G401 (cell line): ENCODE results near the gene IQCK. TPM values are rescaled to one million over a fixed set of nuclear protein-coding genes. Genes with fewer than 3 reads are reported as not detected.

Experiments used
- DNase-seq: peaks from one replicate; pipeline ENCODE4 v3.0.0-alpha.2; 2015; ENCODE audit warnings: low spot score
- in situ Hi-C: cut with HindIII; loops from 2 replicates; pipeline ENCODE4 v1.10.0; 2016; ENCODE audit warnings: low sequenced_read_pairs, mixed read lengths
- total RNA-seq: library from RNA; depleted of rRNA; stranded (reverse); fragments of >200 nt; shearing (Covaris generic); gene quantifications from 2 replicates; pipeline ENCODE4 v1.2.3, GENCODE V29; 2014

The IQCK gene
- total RNA-seq, 1 experiment from 2014 or later, result 6.6 TPM

DNA sequence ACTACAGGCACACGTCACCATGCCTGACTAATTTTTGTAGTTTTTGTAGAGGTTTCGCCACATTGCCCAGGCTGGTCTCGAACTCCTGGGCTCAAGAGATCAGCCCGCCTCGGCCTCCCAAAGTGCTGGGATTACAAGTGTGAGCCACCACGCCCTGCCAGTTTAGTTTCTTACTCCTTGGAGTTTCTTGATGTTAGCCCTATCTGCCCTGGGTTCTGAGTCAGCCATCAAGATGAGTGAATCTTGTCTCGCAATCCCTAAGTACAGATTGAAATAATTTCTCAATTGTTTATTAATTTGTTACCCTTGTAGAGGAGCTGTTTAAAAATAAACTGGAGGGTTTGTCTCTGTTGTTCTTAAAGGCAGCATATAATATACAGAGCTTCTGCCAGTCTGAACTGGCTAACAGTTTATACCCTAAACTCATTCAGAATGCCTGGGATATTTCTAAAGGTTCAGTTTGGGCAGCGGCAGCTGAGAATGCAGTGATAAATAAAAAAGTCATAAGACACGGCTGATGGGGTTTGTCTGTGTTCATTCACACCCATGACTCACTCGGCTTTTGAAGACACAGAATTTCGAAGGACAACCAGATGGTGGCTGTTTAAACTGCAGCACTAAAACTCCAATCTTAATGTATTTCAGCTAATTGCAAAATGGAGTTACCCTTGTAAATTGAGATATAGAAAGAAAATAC is 127.0 kb downstream of the IQCK start:
- DNase-seq, result no peak
- in situ Hi-C loops, result no loop called here

DNA sequence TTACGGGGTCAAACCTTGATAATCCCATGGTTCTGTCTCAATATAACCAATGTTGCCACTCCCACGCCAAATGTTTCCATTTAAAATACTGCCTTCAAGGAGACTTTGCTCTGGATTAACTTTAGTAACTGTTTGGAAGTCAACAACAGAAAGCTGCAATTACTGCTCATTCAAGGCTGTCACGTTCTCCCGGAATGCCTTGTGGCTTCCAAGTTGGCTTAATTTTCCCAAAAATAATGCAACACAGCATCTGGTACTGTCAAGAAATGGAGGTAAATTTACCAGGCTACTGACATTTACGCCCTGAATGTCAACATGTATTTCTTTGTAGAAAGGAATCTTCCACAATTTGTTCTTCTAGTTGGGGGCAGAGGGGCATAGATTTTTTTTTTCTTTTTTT is 128.4 kb downstream of the IQCK start:
- DNase-seq, result no peak
- in situ Hi-C loops, result no loop called here

DNA sequence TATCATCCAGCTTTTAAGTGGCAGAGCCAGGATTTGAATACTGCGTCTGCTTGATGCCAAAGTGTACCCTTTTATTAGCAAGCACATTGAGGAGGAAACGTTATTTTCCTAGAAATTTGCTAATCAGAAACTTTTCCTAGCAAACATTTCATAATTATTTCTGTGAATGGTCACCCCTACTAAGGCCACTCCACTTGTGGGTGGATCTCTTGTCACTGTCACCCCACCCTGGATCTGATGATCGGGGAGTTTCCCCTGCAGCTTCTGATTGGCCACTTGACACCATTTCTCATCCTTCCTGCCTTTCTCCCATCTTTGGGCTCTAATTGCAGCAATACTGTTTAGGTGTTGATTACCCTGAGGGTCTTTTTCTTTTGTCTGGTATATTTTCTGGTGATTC is 130.7 kb downstream of the IQCK start:
- no peak for DNase-seq
- in situ Hi-C loops, result no loop called here

DNA sequence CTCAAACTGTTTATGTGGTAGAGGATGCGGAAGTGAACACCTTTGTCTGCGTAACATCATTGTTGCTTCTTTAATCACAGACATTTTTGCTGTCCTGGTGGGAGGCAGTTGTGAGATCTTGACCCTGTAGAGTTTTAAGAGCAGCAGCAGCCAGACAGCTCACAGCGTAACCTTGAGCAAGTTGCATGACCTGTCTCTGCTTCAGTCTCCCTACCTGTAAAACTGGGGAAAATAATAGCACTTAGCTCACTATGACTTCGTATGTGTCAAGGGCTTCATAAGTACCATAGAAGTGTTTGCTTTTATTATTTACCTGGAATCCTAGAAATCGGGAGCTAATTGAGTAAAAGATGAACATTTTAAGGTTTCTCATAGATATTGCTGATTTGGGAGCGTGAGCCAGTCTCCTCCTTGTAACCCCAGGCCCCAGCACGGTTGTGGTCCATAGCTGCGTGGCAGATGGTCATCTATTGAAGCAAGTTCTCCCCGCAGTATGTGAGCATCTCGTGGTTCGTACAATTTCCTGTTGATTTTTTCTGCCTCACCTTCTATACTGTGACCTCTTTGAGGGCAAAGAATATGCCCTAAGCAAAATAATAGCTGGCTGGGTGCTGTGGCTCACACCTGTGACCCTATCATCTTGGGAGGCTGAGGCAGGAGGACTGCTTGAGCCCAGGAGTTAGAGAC is 132.2 kb downstream of the IQCK start:
- peak; percentile 31 for DNase-seq
- in situ Hi-C loops, result no loop called here

DNA sequence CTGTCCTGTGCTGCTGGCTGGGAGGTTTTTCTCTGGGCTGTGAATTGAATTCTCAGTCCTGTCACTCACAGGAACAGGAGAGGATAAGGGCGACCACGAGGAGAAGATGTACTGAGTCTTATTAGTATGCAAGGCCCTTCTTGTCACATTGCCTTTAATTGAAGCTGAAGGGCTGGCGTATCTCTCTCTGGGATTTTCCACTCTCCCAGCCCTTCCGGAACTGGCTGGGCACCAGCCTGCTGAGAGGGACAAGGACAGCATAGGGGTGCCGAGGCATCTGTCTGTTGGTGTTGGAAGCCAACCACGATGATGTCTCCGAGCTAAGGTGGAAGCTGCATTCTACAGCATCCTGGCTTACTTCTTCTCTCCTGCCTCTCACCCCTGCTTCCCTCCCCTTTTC is 133.4 kb downstream of the IQCK start:
- in situ Hi-C loops, result no loop called here
- peak; percentile 96 for DNase-seq

DNA sequence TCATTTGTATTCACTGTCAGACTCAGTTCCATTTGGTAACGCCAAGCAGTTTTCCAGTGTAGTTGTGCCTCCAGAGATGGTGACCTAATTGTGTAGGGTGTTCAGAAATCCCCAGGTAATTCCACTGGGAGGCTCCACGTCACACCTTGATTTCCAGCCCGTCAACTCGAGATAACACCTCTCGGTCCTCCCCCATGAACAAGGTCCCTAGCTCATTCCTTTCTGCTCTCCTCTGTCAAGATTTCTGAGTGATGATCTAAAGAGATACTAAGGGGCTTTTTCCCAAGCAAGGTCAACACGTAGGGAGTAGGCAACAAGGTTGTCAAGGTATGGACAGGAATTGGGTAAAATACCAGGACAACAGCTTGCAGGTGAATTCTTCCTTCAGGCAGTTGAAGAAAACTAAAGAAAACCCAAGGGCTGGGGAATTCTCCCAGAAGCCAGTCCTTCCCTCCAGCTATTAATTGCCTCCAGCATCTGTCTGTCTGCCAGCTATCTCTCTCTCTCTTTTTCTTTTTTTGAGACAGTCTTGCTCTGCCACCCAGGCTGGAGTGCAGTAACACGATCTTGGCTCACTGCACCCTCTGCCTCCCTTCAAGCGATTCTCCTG is 135.2 kb downstream of the IQCK start:
- DNase-seq, result no peak
- in situ Hi-C loops, result no loop called here

DNA sequence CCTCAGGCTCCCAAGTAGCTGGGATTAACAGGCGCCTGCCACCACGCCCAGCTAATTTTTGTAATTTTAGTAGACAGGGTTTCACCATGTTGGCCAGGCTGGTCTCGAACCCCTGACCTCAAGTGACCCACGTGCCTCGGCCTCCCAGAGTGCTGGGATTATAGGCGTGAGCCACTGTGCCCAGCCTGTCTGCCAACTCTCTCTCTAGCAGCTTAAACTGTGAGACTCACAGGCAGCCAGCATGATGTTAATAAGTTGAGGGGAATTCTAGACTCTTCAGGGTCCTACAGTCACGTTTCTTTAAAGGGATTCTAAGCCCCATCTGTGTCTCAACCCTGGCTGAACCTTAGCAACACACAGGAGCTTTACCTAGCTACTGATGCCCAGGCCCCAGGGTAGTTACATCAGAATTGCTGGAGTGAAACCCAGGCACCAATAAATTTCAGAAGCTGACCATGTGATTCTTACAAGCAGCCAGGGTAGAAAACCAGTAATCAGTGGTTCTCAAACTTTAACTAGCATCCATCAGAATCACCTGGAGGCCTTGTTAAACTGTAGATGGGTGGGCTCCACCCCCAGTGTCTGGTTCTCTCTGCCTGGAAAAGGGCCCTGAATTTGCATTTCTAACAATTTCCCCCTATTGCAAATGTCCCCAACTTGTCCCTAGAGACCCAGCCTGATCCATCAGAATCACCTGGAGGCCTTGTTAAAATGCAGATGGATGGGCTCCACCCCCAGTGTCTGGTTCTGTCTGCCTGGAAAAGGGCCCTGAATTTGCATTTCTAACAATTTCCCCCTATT is 135.9 kb downstream of the IQCK start:
- peak; percentile 35 for DNase-seq
- in situ Hi-C loops, result no loop called here

DNA sequence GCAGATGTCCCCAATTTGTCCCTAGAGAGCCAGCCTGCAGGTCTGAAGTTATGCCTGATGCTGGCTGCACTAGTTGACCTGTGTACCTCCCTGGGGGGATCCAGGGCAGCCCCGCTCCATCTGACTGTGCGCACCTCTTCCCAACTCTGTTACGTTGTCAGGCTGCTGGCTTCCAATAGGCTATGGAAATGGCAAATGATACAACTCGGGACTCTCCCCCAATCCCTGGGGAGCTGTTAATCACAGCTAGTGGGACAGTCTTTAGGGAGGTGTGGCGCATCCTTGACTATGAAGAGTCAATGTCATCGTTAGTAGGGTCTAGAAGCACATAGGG is 136.4 kb downstream of the IQCK start:
- DNase-seq, result no peak
- in situ Hi-C loops, result no loop called here

DNA sequence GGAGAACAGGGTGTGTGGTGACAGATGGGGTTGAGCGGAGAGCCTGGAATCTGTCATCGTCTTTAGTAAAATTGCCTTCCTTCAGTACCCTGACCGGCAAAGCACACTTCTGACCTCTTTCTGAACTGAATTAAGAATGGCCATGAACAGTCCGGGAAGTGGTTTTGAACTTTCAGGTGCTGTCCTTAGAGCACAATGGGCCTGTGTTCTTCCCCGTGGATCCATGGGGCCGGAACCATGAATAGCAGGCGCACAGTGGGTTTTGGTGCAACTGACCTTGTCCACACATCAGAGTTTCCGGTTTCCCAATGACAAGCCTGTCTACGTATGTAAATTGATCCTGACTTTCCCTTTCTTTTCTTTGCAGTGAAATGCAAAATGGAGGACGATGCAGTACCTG is 138.0 kb downstream of the IQCK start:
- DNase-seq, result no peak
- in situ Hi-C loops, result no loop called here

DNA sequence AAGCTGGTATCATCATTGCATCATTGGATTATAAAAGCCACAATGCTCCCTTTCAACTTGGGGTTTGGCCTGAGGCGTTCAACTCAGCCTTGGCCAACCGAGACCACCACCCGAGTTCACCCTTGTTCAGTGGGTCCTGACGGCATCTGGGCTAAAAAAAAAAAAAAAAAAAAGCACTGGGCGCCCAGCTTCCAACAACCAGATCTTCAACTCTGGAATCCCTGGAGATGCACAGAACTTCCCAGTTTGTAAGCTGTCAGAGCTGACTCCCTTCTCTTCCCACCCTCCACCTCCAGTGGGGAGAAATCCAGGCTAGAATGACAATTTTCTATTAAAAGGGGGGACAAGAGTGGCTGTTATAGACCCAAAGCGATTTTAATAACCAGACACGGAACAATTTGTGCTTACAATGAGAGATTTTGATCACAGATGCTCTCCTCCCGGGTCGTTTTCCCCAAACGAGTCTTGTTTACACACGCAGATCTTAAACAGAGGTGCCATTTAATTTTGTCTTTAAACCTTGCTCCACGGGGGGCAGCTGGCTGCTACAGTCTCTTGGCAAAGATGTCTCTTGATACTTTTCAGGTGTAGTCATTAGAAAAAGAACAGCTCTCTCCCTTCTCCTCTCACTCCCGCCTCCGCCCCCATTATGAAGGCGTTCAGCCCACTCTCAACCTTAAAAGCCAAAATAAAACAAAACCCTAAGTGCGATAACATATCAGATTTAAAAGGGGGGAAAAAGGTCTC is 139.7 kb downstream of the IQCK start:
- no peak for DNase-seq
- in situ Hi-C loops, result no loop called here

DNA sequence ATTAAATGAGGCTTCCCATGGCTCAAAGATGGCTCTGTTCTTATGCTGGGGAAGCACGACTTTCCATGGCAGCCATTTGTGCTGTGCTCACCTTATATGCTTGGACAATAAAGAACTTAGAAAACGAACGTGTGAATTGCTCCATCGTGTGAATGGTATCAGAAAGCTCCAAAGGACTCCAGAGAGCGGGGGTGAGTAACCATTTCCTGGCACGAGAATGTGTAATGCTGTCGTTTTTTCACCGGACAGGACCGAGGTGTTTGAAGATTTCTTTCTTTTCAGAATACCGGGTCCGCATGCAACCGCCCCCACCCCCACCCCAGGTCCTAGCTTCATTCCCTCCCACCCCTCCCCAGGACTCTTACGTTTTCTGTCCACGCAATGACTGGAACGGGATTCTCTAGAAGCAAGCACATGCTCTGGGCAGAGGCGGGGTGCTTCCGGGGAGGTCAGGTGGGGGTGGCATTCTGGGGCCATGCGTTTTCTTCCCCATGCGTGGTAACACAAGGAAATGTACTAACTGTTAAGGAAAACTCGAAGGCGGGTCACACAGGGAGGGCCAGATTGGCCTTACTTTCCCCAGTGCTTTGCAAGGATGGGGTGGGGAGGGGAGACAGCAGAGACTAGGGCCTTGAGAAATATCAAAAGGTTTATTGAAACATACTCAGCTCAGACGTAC is 140.4 kb downstream of the IQCK start:
- in situ Hi-C loops, result no loop called here

DNA sequence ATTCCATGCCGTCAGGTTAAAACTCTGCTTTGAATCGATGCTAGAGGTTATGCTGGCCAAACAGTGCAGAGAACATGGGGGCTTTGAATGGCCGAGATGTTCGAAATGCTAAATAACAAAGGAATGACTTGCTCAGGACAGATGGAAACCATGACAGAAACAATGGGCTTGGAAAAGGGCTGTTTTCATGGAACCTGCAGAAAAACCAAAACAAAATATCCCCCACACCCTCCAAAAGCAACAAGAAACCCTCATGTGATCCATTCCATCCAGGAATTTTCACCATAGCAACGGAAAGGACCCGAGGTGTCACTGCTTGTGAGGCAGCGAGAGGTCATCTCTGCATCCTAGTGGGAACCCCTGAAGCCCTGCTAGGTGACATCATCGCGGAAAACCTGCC is 141.1 kb downstream of the IQCK start:
- no peak for DNase-seq
- in situ Hi-C loops, result no loop called here

More for the DNA sequence above, 140.4 kb downstream of the IQCK start:
- no peak for DNase-seq

DNA sequence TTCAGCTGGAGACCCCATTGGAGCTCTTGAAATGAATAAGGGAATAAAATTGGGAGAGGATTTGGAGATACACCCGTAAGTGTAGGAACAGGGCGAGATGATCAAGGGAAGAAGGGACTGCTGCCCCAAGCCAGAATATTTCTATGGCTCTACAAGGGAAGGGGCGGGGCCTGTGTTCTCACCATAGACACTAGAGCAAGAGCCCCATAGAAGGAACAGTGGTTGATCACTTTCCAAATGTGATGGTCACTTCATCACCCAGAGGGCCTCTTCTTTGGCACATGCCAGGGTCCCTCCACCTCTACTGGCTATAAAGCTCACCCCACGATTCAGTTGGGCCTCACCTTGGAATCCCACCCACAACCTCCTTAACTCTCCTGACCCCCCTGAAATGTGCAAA is 141.5 kb downstream of the IQCK start:
- peak; percentile 38 for DNase-seq
- in situ Hi-C loops, result no loop called here

DNA sequence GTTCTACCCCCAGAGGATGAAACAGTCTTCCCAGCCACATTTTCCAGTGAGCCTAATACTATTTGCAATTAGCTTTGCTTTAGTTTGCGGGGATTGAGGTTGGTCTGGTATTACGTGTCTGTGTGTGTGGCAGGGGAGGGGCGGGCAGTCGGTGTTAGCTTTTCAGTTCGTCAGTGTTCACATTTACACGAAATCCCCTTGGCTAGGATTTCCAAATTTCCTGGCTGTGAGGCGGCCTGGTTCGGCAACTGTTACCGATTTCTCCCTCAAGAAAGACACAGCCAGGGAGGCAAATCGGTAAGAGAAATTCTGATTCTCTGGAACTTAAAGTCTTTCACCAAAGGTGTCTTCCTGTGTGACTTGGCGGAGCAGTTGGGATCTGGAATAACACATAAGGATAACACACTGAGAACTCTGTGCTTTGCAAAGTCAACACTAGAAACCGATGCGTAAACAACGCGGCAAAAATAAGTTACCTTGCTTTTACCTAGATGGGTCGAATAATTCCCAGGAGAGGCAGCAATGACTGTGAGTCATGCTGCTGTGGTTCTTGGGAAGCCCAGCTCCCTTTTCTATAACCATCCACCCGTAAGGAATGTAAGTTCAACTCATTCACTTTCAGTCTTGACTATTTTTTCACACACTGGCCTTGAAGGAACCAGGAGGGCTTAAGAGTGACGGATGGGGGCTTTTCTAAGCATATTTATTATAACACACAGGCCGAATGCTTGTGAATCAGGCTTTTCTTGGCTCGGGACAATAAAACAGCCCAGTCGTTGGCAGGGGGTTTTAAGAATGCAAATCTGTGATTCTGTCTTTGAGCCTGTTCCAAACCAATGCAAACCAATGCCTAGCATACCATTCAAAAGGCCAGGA is 142.3 kb downstream of the IQCK start:
- in situ Hi-C loops, result no loop called here
- DNase-seq, result peak; percentile 66

DNA sequence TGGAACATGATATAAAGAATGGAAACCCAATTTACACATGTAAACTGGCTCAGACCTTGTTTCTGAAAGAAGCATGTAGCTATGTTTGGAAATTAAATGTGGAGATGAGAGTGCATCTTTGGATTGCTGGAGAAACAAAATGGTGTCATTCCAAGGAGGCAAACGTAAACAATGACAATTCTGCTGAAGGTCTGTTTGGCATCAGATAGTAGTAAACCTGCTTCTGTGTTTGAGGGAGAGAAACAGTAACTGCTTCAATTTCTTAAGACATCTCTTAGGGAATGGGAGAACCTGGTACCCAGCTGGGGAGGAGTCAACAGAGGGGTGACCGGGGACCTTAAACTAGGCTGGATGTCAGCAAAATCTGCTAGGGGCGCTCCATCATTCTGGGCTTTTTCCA is 143.1 kb downstream of the IQCK start:
- in situ Hi-C loops, result no loop called here
- peak; percentile 51 for DNase-seq

DNA sequence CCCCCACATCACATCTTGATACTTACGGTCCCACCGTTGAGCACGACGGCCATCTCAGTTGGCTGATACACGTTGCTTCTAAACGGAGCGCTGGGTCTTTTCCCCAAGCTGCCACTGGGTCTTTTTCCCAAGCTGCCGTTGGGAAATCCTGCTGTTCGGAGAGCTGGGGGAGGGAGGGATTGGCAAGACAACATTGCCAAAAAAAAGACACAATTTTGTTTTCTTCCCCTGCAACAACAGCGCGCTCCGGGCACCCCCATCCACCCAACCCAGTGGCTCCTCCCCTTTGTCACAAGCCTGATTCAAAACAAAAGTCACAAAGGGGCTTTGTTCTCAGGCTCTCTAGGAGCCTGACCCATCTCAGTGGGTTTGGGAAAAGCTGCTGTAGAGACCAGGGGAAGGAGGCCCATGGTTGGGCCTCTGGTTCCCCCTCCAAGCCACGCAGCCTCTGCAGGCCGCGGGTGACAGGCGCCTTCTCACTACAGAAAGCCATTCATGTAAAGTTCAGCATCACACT is 143.8 kb downstream of the IQCK start:
- in situ Hi-C loops, result no loop called here
- DNase-seq, result peak; percentile 71

DNA sequence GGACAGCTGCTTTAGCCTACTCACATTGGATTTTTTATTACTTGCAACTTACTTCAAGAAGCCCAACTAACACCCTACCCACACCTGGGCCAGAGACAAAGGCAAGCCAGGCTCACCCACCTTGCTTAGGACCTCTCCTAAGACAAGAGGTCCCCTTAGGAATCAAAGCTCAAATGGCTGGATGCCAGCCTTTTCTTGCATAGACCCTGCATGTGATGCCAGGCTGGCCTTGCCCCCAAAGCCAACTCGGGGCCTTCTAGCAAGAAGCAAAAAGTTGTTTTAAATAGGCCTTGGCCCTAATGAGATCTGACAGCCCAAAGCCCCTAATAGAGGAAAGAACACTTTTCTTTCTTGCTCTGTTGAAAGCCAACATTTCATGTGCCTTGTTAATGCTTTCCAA is 145.9 kb downstream of the IQCK start:
- no peak for DNase-seq
- in situ Hi-C loops, result no loop called here

DNA sequence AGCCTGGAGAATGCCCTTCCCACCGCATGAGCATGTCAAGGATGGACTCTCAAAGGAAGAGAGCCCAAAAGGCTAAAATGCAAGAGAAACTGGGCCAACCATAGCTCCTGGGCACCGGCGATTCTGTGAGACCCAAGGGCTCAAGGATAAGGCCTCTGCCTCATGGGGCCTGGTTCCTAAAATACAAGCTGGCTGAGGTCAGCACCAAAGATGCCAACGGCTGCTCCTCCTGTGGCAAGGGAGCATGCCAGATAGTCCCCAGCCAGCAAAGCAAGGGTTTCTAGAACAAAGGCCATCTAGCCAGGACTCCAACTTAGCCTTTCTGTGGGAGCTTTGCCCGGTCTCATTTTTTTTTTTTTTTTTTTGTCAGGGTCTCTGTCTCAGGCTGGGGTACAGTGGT is 146.5 kb downstream of the IQCK start:
- in situ Hi-C loops, result no loop called here

More for the DNA sequence above, 146.5 kb downstream of the IQCK start:
- peak; percentile 85 for DNase-seq
